Inferior parietal cortex (tissue), 1 donor: ENCODE data around the gene DMKN.
"Not testable (repeated sequence)": the region's sequence is repeated elsewhere in the genome, so short reads cannot be mapped to it uniquely, and the experiment has no call there.

Source experiments
- DNase-seq: peaks from one replicate; pipeline ENCODE4 v3.0.0-alpha.2; 2016; ENCODE audit errors: extremely low spot score

The DMKN gene

GRCh38 chr19:35497406-35497805 lies 16.0 kb downstream of the DMKN start:
- DNase-seq, result no peak

- DNase-seq, result peak; percentile 69
These were observed 18.1 kb downstream of the DMKN start for GRCh38 chr19:35495107-35496064.

GRCh38 chr19:35493971-35494370 lies 19.5 kb downstream of the DMKN start:
- no peak for DNase-seq

- DNase-seq, result no peak
These were observed 21.6 kb downstream of the DMKN start for GRCh38 chr19:35491836-35492360.

- DNase-seq, result no peak
These were observed 23.1 kb downstream of the DMKN start, which contains the start of gene KRTDAP for GRCh38 chr19:35490364-35490763. TSS of gene KRTDAP (minus strand) at chr19:35490464. CDS start at chr19:35490442, 22 bp downstream.

GRCh38 chr19:35488677-35489076 lies 24.8 kb downstream of the DMKN start:
- DNase-seq, result no peak

GRCh38 chr19:35487656-35488182 lies 25.7 kb downstream of the DMKN start:
- DNase-seq, result no peak

- no peak for DNase-seq
These were observed 27.2 kb downstream of the DMKN start for GRCh38 chr19:35486268-35486708.

- no peak for DNase-seq
These were observed 29.0 kb downstream of the DMKN start for GRCh38 chr19:35484252-35485036.

GRCh38 chr19:35483089-35483488 lies 30.4 kb downstream of the DMKN start:
- no peak for DNase-seq

GRCh38 chr19:35478794-35479677 lies 34.4 kb downstream of the DMKN start:
- DNase-seq, result no peak

GRCh38 chr19:35476149-35476548 lies 37.3 kb downstream of the DMKN start:
- no peak for DNase-seq

- DNase-seq, result not testable (repeated sequence)
These were observed 38.9 kb downstream of the DMKN start for GRCh38 chr19:35474594-35474993.

GRCh38 chr19:35474104-35474503 lies 39.3 kb downstream of the DMKN start:
- no peak for DNase-seq

- no peak for DNase-seq
These were observed 41.5 kb downstream of the DMKN start for GRCh38 chr19:35471946-35472345.

GRCh38 chr19:35471075-35471474 lies 42.4 kb downstream of the DMKN start:
- DNase-seq, result not testable (repeated sequence)

GRCh38 chr19:35470128-35470527 lies 43.3 kb downstream of the DMKN start:
- no peak for DNase-seq

GRCh38 chr19:35468637-35469036 lies 44.8 kb downstream of the DMKN start:
- DNase-seq, result peak; percentile 23

GRCh38 chr19:35466259-35466658 lies 47.2 kb downstream of the DMKN start:
- no peak for DNase-seq

GRCh38 chr19:35462956-35463355 lies 50.5 kb downstream of the DMKN start:
- DNase-seq, result not testable (repeated sequence)

GRCh38 chr19:35462476-35462953 lies 50.9 kb downstream of the DMKN start:
- DNase-seq, result no peak
